Islet precursor cell (in vitro differentiated cells): ENCODE results near the gene RNASEL.
"Not testable (repeated sequence)": the region's sequence is repeated elsewhere in the genome, so short reads cannot be mapped to it uniquely, and the experiment has no call there.

Experiments
- DNase-seq: peaks from one replicate; pipeline ENCODE4 v3.0.0-alpha.2; 2018

The RNASEL gene

DNA sequence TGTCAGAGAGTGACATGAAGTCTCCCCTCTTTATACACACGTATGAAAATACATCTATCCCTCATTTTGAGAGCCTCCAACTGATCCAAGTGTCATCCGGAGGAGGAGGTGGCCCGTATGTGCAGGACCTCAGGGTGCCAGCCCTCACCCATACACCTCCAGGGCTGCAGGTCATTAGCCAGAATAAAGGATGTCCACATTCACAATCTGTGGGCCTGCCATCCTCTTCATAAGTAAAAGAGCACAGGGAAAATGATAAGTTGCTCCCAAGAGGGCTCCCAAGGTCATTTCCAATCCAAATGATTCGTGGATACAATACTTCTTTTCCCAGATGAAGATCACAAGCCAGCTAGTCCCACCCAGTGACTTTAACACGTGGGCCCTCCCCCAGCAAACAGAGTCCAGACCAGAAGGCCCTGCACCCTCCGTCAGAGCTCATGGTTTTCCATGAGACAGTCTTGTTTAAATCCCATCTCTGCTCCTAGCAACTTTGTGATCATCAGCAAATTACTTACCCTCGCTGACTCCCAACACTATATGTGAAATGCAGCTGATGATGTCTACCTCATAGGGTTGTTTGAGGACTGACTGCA, 28.6 kb downstream of the RNASEL start:
- no peak for DNase-seq

DNA sequence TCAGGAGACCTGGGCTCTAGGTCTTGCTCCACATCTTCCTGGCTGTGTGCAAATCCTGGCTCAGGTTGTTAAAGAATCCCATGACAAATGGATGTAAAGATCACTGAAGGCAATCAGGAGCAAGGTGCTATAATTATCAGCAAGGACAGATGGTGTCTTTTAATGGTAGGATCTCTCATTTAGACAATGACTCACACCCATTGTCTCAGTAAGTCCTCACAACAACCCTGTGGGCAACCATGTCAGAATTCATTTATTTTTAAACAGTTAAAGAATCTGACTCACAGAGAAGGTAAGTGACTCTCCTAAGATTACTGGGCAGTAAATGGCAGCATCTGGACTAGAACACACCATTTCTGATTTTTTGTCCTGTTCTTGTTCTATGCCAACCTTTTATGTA, 32.8 kb downstream of the RNASEL start:
- DNase-seq, result no peak

DNA sequence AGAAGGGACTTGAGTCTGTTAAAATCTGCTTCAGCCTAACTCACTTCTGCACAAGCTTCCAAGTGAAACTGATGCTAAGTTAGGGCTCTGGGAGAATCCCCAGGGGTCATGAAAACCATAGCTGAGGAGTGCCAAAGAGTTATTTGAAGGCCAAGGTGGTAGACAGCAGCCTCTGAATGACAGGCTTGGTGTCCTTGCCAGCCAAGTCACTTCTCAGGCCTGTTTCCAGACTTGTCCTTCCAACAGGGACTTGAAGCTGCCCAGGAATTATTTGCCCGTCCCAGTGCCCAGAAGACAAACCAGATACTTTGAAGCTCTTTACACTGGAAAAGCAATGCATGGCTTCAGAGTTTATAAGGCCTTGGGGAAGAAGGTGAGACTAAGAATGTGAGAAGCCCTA, 33.6 kb downstream of the RNASEL start:
- no peak for DNase-seq

DNA sequence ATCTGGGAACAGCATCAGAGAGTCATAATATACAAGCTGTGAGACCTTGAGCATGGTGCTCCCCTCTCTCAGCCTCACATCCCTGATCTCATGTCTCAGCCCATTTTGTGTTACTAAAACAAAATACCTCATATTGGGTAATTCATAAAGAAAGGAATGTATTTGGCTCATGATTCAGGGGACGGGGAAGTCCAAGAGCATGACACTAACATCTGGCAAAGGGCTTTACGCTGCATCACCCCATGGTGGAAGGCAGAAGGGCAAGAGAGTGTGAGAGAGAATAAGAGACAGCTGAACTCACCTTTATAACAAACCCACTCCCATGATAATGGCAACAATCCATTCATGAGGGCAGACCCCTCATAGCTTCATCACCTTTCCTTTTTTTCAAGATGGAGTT, 36.5 kb downstream of the RNASEL start:
- DNase-seq, result no peak

DNA sequence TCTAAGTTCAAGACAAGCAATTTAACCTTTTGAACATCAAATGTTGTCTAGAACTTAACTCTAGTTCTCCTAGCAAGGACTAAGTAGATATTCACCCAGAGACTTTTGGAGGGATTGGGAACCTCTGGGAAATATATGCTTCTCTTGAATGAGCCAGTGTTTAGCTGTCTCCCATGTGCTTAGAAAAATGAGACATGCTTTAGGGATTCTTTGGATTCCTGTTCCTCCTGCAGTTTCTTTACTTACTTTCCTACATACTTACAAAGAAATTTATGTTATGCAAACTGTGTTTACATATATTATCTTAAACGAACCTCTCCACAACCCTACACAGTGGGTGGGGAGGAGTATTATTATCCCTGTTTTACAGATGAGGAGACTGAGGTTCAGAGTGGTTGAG, 39.2 kb downstream of the RNASEL start:
- DNase-seq, result no peak

DNA sequence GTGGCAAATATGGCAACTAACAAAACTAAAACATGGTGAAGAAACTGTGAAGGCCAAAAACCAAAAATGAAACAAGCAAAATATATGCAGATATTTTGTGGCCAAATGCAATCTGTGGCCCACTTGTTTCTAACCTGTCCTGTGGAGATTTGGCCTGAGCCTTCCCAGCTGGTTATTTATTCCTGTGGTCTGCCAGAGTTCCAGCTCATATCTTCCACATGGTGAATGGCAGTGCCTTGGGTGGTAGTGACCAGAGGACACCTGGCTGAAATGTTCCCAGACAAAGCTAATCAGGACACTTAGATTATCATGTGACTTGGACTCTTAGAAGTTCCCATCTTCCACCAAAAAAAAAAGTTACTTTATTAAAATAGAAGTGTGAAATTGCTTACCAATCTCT, 39.7 kb downstream of the RNASEL start:
- no peak for DNase-seq

DNA sequence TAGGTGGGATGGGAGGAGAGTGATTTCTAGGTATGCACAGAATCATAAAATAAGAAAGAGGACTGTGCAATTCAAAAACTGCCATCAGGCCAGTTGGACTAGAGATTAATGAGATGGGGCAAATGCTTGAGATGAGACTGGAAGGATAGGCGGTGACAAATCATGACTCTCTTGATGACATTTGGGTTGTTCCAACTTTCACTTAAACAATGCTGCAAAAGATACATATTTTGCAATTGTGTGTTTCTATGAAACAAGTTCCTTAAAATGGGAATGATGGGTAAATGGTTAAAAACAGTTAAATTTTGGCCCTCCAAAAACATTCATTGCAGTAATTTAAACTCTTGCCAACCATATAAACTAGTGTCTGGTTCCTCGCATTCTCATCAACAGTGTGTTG, 55.2 kb downstream of the RNASEL start:
- DNase-seq, result no peak

DNA sequence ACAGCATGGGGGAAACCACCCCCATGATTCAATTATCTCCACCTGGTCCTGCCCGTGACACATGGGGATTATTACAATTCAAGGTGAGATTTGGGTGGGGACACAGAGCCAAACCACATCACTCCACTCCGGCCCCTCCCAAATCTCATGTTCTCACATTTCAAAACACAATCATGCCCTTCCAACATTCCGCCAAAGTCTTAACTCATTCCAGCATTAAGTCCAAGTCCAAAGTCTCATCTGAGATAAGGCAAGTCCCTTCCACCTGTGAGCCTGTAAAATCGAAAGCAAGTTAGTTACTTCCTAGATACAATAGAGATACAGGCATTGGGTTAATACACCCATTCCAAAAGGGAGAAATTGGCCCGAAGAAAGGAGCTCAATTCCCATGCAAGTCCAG, 60.9 kb downstream of the RNASEL start:
- DNase-seq, result not testable (repeated sequence)

DNA sequence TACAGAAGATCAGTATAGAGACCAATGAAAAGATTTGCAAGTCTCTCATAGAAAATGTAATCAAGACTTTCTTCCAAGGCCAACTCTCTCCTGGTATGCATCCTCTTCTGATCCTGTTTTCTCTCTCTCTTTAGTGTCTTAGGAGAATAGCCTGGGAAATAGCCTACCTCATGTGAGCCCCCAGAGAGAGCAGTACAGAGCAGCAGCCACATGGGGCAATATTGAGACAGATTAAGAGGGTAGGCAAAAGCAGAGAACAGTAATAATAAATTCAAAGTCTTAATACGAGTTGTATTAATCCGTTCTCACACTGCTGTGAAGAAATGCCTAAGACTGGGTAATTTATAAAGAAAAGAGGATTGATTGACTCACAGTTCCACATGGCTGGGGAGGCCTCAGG, 61.4 kb downstream of the RNASEL start:
- no peak for DNase-seq

DNA sequence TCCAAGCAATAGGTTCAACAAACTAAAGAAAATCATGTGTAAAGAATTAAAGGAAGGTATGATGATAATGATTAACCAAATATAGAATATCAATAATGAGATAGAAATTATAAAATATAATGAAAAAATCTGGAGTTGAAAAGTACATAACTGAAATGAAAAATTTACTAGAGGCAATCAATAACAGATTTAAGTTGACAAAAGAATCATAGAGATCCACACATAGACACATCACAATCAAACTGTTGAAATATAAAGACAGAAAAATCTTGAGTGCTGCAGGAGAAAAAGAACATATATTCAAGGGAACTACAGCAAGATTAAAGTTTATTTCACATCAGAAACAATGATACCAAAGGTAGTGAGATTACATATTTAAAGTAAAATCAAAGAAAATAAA, 63.7 kb downstream of the RNASEL start:
- no peak for DNase-seq
